ENCODE data around the gene FMC1.
"Not testable (repeated sequence)": the region's sequence is repeated elsewhere in the genome, so short reads cannot be mapped to it uniquely, and the experiment has no call there.

FMC1 gene

GRCh38 chr7:139341058-139341775 lies at the start of gene FMC1:
Gene FMC1, plus strand, starts transcription at chr7:139341337. Its CDS starts 48 bp downstream, at chr7:139341385.
- DNase-seq (ENCODE audit: low read depth): peak; percentile 82
- peak within 1 kb of the TSS; percentile 95 for H3K4me3 ChIP-seq (ENCODE audit: low read depth, low read length)

- H3K4me3 ChIP-seq (ENCODE audit: low read depth, low read length): no peak overlapping the region
- no peak for DNase-seq (ENCODE audit: low read depth)
Observed at GRCh38 chr7:139292821-139293220, 48.3 kb upstream of the FMC1 start.

- no peak for DNase-seq (ENCODE audit: low read depth)
- no peak overlapping the region for H3K4me3 ChIP-seq (ENCODE audit: low read depth, low read length)
Observed at GRCh38 chr7:139293534-139293933, 47.6 kb upstream of the FMC1 start.

- no peak for DNase-seq (ENCODE audit: low read depth)
- H3K4me3 ChIP-seq (ENCODE audit: low read depth, low read length): no peak overlapping the region
Observed at GRCh38 chr7:139294241-139294640, 46.9 kb upstream of the FMC1 start.

GRCh38 chr7:139294951-139295575 lies 46.1 kb upstream of the FMC1 start:
- no peak for DNase-seq (ENCODE audit: low read depth)
- no peak overlapping the region for H3K4me3 ChIP-seq (ENCODE audit: low read depth, low read length)

GRCh38 chr7:139297795-139298194 lies 43.3 kb upstream of the FMC1 start:
- H3K4me3 ChIP-seq (ENCODE audit: low read depth, low read length): no peak overlapping the region
- no peak for DNase-seq (ENCODE audit: low read depth)

- no peak overlapping the region for H3K4me3 ChIP-seq (ENCODE audit: low read depth, low read length)
- no peak for DNase-seq (ENCODE audit: low read depth)
Observed at GRCh38 chr7:139299296-139299695, 41.8 kb upstream of the FMC1 start.

GRCh38 chr7:139300390-139300789 lies 40.7 kb upstream of the FMC1 start:
- no peak overlapping the region for H3K4me3 ChIP-seq (ENCODE audit: low read depth, low read length)
- no peak for DNase-seq (ENCODE audit: low read depth)

GRCh38 chr7:139304517-139304916 lies 36.6 kb upstream of the FMC1 start:
- no peak for DNase-seq (ENCODE audit: low read depth)
- no peak overlapping the region for H3K4me3 ChIP-seq (ENCODE audit: low read depth, low read length)

- no peak overlapping the region for H3K4me3 ChIP-seq (ENCODE audit: low read depth, low read length)
- no peak for DNase-seq (ENCODE audit: low read depth)
Observed at GRCh38 chr7:139317939-139318505, 23.1 kb upstream of the FMC1 start.

GRCh38 chr7:139321071-139321745 lies 19.9 kb upstream of the FMC1 start:
- no peak overlapping the region for H3K4me3 ChIP-seq (ENCODE audit: low read depth, low read length)
- DNase-seq (ENCODE audit: low read depth): peak; percentile 15

- DNase-seq (ENCODE audit: low read depth); H3K4me3 ChIP-seq (ENCODE audit: low read depth, low read length): not testable (repeated sequence)
Observed at GRCh38 chr7:139324709-139325108, 16.4 kb upstream of the FMC1 start.

- H3K4me3 ChIP-seq (ENCODE audit: low read depth, low read length): no peak overlapping the region
- peak; percentile 75 for DNase-seq (ENCODE audit: low read depth)
Observed at GRCh38 chr7:139328375-139328774, 12.8 kb upstream of the FMC1 start.

- no peak overlapping the region for H3K4me3 ChIP-seq (ENCODE audit: low read depth, low read length)
- no peak for DNase-seq (ENCODE audit: low read depth)
Observed at GRCh38 chr7:139329119-139329518, 12.0 kb upstream of the FMC1 start.

- no peak for DNase-seq (ENCODE audit: low read depth)
- no peak overlapping the region for H3K4me3 ChIP-seq (ENCODE audit: low read depth, low read length)
Observed at GRCh38 chr7:139330333-139331030, 10.7 kb upstream of the FMC1 start.

GRCh38 chr7:139332697-139333359 lies 8.3 kb upstream of the FMC1 start:
- no peak overlapping the region for H3K4me3 ChIP-seq (ENCODE audit: low read depth, low read length)
- no peak for DNase-seq (ENCODE audit: low read depth)

- H3K4me3 ChIP-seq (ENCODE audit: low read depth, low read length); DNase-seq (ENCODE audit: low read depth): not testable (repeated sequence)
Observed at GRCh38 chr7:139333443-139333842, 7.7 kb upstream of the FMC1 start.

- no peak for DNase-seq (ENCODE audit: low read depth)
- no peak overlapping the region for H3K4me3 ChIP-seq (ENCODE audit: low read depth, low read length)
Observed at GRCh38 chr7:139334399-139335150, 6.6 kb upstream of the FMC1 start.

GRCh38 chr7:139339025-139339424 lies 2.1 kb upstream of the FMC1 start:
- no peak overlapping the region for H3K4me3 ChIP-seq (ENCODE audit: low read depth, low read length)
- no peak for DNase-seq (ENCODE audit: low read depth)

All from skeletal muscle cell (primary cell).